Chondrocyte (in vitro differentiated cells): ENCODE measurements around the gene CD82. TPM values are rescaled to one million over a fixed set of nuclear protein-coding genes. Genes with fewer than 3 reads are reported as not detected.

Experiments used
- DNase-seq: peaks from one replicate; pipeline ENCODE4 v3.0.0; 2021; ENCODE audit warnings: mixed read lengths, low spot score
- H3K27ac Mint-ChIP-seq: one replicate; pipeline ENCODE4 v1.8.0; 2021; ENCODE audit warnings: mild to moderate bottlenecking, moderate library complexity, mixed read lengths; ENCODE audit not compliant: unreplicated experiment
- H3K27me3 Mint-ChIP-seq: 2 replicates; pipeline ENCODE4 v1.8.0; 2021; ENCODE audit warnings: low read depth, mixed read lengths
- H3K36me3 Mint-ChIP-seq: 2 replicates; pipeline ENCODE4 v1.8.0; 2021; ENCODE audit warnings: low read depth, mixed read lengths
- H3K4me1 Mint-ChIP-seq: 2 replicates; pipeline ENCODE4 v1.8.0; 2021; ENCODE audit warnings: low read depth, mild to moderate bottlenecking, mixed read lengths
- H3K4me3 Mint-ChIP-seq: one replicate; pipeline ENCODE4 v1.8.0; 2021; ENCODE audit warnings: mild to moderate bottlenecking, moderate library complexity, mixed read lengths; ENCODE audit not compliant: unreplicated experiment
- H3K9me3 Mint-ChIP-seq: 2 replicates; pipeline ENCODE4 v1.8.0; 2021; ENCODE audit warnings: low read depth, mixed read lengths
- total RNA-seq: library from RNA; stranded (reverse); gene quantifications from 3 replicates; pipeline ENCODE4 v1.2.1, GENCODE V29; 2021
- TF ChIP-seq, protein P1 (sequence below): fragments of 200-600 bp; sonication (generic); IDR thresholded peaks from 2 replicates; pipeline ENCODE4 v1.5.0; 2021; ENCODE audit warnings: antibody characterized with exemption, mild to moderate bottlenecking, moderate library complexity

CD82 gene
- total RNA-seq, 1 donor from 2014 or later, result 14.4 TPM

DNA sequence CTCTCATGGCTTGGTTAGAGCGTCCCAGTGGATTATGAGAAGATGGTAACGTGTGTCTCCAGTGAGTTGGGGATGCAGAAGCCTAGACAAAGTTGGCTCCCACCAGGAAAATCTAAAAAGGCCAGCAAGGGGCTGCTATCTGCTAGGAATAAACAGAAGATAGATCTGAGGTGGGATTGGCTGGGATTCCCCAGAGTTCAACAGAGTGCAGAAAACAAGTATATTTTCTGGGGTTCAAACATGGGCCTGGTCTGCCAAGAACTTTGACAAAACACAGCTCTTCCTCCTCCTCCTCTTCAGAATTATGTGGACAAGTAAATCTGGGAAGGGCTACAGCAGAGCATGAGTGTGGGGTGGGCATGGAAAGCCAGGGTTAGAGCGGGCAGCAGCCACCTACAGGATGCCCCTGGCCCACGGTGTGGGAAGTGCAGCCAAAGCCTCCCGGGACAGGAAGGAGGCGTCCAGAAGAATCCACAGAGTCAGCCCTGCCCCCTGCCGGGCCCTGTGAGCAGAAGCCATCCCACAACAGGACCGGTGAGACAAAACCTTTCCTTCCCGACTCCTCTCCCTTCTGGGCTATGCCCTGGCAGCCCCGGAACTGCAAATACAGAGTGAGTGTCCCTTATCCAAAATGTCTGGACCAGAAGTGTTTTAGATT lies 67.1 kb downstream of the CD82 start:
- Mint-ChIP-seq H3K27me3 (peaks cover 23% of the 10 kb centered on the region), H3K27ac (no peak overlapping the region), H3K9me3 (no peaks in the 10 kb centered on the region), H3K4me3 (no peak overlapping the region), H3K4me1 (peaks cover 30% of the 10 kb centered on the region), H3K36me3 (no peaks in the 10 kb centered on the region)
- DNase-seq, result peak; percentile 65
- TF ChIP-seq, protein P1, sequence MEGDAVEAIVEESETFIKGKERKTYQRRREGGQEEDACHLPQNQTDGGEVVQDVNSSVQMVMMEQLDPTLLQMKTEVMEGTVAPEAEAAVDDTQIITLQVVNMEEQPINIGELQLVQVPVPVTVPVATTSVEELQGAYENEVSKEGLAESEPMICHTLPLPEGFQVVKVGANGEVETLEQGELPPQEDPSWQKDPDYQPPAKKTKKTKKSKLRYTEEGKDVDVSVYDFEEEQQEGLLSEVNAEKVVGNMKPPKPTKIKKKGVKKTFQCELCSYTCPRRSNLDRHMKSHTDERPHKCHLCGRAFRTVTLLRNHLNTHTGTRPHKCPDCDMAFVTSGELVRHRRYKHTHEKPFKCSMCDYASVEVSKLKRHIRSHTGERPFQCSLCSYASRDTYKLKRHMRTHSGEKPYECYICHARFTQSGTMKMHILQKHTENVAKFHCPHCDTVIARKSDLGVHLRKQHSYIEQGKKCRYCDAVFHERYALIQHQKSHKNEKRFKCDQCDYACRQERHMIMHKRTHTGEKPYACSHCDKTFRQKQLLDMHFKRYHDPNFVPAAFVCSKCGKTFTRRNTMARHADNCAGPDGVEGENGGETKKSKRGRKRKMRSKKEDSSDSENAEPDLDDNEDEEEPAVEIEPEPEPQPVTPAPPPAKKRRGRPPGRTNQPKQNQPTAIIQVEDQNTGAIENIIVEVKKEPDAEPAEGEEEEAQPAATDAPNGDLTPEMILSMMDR, result peak; percentile 63

DNA sequence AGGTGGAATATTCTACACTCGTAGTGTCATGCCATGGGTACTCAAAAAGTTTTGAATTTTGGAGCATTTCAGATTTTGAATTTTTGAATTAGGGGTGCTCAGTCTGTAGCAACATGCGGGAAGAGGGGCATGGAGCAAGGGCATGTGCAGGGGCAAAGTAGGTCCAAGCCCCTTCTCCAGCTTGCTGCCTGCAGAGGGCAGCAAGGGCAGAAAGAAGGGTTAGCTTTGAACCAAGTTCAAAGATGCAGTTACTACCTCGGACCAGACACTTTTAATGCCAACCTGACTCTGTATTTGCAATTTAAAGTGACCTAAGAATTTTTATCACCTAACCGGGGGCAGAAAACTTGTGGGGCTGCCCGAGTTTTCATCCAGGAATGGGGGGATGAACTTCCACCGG lies 68.2 kb downstream of the CD82 start:
- H3K4me3 Mint-ChIP-seq, result no peak overlapping the region
- H3K27me3 Mint-ChIP-seq, result peaks cover 23% of the 10 kb centered on the region
- H3K27ac Mint-ChIP-seq, result no peak overlapping the region
- H3K9me3 Mint-ChIP-seq, result no peaks in the 10 kb centered on the region
- TF ChIP-seq, protein P1, result peak; percentile 57
- H3K36me3 Mint-ChIP-seq, result no peaks in the 10 kb centered on the region
- peaks cover 21% of the 10 kb centered on the region for H3K4me1 Mint-ChIP-seq
- DNase-seq, result peak; percentile 26

DNA sequence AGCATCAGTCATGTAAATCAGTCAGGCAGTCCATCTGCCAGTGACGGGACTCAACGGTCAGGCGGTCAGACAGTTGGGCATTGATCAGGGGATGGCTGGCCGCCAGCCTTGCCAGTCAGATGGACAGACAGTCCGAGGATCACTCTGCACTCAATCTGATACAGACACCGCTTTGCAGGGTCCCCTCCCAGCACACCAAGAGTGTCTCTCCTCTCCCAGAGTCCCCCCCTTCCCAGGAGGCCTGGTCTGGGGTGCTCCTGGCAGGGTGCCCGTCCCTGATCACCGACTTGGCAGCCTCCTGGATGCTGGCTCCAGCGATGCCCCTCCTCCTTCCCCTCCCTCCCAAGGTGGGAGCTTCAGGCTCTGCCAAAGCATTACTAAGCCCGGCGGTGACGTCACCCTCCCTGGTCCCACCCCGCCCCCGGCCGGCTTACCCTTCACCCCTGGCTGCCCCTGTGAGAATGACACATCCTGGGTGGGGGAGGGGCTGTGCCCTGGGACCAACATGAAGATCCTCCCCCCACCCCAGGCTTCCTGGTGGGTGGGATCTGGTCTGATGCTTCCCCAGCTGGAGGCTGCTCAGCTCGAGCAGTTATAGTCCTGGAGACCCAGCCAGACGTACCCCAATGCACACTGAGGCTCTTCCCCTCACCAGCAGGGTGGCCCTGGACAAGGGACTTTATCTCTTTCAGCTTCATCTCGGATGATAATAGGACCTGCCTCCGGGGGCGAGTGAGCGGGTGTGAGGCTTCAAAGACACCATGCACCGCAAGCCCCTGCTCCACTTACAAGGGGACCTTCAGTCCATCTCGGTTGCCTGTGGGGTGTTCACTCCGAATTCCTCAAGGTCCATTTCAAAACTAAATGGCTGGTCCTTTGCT lies 69.2 kb downstream of the CD82 start:
- Mint-ChIP-seq H3K4me1 (peaks cover 18% of the 10 kb centered on the region), H3K4me3 (no peak overlapping the region), H3K36me3 (no peaks in the 10 kb centered on the region), H3K9me3 (no peaks in the 10 kb centered on the region), H3K27ac (no peak overlapping the region), H3K27me3 (peaks cover 24% of the 10 kb centered on the region)
- peak; percentile 80 for DNase-seq
- TF ChIP-seq, protein P1, result no peak

DNA sequence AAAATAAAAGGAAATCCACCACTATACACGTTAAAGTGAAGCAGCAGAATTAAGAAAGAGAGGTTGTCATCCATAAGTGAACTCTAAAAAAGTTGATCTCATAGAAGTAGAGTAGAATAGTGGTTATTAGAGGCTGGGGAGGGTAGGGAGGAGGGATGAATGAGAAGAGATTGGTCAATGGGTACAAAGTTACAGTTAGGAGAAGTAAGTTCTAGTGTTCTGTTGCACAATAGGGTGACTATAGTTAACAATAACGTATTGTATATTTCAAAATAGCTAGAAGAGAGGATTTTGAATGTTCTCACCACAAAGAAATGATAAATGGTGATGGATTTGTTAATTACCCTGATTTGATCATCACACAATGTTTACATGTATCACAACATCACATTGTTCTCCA lies 72.0 kb downstream of the CD82 start:
- no peak for DNase-seq
- H3K27ac Mint-ChIP-seq, result no peak overlapping the region
- H3K9me3 Mint-ChIP-seq, result peaks cover 7% of the 10 kb centered on the region
- H3K4me1 Mint-ChIP-seq, result peaks cover 18% of the 10 kb centered on the region
- peaks cover 24% of the 10 kb centered on the region for H3K27me3 Mint-ChIP-seq
- H3K36me3 Mint-ChIP-seq, result no peaks in the 10 kb centered on the region
- H3K4me3 Mint-ChIP-seq, result no peak overlapping the region
- TF ChIP-seq, protein P1, result no peak

DNA sequence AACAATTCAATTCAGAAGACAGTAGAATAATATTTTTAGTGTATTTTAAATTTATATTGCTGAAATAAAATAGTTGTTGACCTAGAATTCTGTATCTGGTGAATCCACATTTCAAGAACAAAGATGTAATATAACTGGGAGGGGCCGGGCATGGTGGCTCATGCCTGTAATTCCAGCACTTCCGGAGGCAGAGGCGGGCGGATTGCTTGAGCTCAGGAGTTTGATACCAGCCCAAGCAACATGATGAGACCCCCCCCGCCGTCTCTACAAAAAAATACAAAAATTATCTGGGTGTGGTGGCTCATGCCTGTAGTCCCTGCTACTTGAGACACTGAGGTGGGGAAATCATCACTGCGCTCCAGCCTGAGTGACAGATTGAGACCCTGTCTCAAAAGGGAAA lies 72.6 kb downstream of the CD82 start:
- H3K27ac Mint-ChIP-seq, result no peak overlapping the region
- peaks cover 12% of the 10 kb centered on the region for H3K9me3 Mint-ChIP-seq
- no peak overlapping the region for H3K4me3 Mint-ChIP-seq
- TF ChIP-seq, protein P1, result no peak
- peaks cover 14% of the 10 kb centered on the region for H3K4me1 Mint-ChIP-seq
- peaks cover 3% of the 10 kb centered on the region for H3K36me3 Mint-ChIP-seq
- peaks cover 22% of the 10 kb centered on the region for H3K27me3 Mint-ChIP-seq
- peak; percentile 22 for DNase-seq
